HEK293T (cell line): ENCODE data around the gene NLRP9.

Experiments used
- BHLHE40 ChIP-seq: fragments of 450-650 bp; IDR thresholded peaks from 2 replicates; pipeline ENCODE4 v1.6.1; 2016; ENCODE audit warnings: mild to moderate bottlenecking, moderate library complexity, borderline replicate concordance
- FOXK2 ChIP-seq: fragments of 450-650 bp; IDR thresholded peaks from 2 replicates; pipeline ENCODE4 v1.6.1; 2016; ENCODE audit warnings: mild to moderate bottlenecking
- NFRKB ChIP-seq: fragments of 450-650 bp; IDR thresholded peaks from 2 replicates; pipeline ENCODE4 v1.6.1; 2016; ENCODE audit warnings: mild to moderate bottlenecking, moderate library complexity
- SP1 ChIP-seq: fragments of 450-650 bp; IDR thresholded peaks from 2 replicates; pipeline ENCODE4 v1.6.1; 2017

- no peak for TF ChIP-seq BHLHE40
- no peak for TF ChIP-seq NFRKB
- no peak for TF ChIP-seq FOXK2
- no peak for TF ChIP-seq SP1
Observed at GRCh38 chr19:55698256-55698655, 39.9 kb downstream of the NLRP9 start.
